ENCODE results near the gene CEP112.

DNA sequence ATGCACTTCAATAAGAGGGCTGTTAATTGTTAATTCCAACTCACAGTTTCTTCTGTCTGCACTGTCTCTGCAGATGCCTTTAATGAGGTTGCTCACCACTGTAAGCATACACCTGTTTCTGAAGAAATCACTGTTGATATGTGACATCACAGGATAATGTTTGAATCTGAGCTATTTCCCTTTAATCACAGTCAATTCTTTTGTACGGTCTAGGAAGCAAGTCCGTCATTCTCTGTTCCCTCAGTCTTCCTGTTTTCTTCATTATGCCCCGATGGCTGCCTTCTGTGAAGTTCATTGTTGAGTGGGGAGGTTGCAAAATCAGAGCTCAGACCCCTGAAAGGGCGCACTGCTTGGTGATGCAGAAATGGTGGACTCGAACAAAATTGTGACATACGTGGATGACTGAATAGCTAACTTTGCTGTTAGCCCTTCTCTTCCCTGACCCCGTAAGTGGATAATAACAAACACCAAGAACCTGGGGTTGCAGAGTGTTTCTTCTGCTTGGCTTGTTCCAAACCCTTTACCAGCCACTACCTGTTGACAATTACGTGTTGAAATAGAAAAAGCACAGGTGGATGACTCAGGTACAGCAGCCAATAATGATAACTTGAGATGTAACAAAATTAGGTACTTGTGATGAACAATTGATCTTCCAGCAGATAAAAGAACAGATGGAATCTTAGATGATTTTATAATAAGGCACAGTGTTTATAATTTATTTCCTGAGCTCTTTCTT is 558.6 kb downstream of the CEP112 start:
- TF ChIP-seq, protein P1, sequence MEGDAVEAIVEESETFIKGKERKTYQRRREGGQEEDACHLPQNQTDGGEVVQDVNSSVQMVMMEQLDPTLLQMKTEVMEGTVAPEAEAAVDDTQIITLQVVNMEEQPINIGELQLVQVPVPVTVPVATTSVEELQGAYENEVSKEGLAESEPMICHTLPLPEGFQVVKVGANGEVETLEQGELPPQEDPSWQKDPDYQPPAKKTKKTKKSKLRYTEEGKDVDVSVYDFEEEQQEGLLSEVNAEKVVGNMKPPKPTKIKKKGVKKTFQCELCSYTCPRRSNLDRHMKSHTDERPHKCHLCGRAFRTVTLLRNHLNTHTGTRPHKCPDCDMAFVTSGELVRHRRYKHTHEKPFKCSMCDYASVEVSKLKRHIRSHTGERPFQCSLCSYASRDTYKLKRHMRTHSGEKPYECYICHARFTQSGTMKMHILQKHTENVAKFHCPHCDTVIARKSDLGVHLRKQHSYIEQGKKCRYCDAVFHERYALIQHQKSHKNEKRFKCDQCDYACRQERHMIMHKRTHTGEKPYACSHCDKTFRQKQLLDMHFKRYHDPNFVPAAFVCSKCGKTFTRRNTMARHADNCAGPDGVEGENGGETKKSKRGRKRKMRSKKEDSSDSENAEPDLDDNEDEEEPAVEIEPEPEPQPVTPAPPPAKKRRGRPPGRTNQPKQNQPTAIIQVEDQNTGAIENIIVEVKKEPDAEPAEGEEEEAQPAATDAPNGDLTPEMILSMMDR (IDR thresholded peaks at IDR 0.05; ENCODE audit: insufficient read depth, low read depth, low read length) = no peak
- TF ChIP-seq EZH2 (IDR thresholded peaks at IDR 0.05; ENCODE audit: insufficient read depth, low read length) = no peak

All from astrocyte (in vitro differentiated cells and primary cell).